ENCODE measurements around the gene PLA2G6. TPM values are rescaled to one million over a fixed set of nuclear protein-coding genes. Genes with fewer than 3 reads are reported as not detected.

PLA2G6 gene
- total RNA-seq, 1 donor, result 12.3 TPM

DNA sequence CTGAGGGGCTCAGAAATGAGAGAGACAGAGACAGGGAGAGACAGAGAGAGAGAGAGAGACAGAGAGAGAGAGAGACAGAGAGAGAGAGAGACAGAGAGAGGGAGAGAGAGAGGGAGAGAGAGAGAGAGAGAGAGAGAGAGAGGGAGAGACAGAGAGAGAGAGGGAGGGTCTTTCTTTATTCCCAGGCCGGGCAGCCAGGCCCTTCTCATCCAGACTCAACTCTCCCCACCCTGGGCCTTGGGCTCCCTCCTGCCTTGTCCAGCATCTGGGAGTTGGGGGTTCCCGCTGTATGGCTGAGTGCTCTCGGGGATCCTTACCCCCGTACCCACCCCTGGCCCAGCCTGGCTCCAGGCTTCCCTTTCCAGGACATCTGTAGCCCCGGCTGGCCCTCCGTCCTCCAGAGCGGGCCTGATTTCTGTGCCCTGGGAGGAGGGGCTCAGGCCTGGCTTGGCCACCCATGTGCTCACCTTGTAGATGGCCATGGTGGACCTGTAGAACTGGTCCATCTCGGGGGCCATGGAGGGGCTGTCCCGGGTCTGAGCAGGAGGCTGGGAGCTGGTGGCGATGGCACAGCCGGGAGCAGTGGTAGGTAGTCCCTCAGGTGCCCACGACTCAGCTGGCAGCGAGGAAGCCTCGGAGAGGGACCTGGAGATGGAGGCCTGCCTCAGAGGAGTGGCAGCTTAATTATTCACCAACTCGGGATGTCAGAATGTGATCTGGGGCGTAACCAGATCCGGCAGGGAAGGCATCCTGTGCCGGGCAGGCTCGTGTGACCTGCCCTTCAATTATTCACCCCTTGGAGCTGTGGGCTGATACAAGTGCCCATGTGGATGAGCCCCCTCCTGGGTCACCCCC is 71.4 kb downstream of the PLA2G6 start, which contains the start of gene BAIAP2L2:
Gene BAIAP2L2, minus strand, starts transcription at position 677 of the 855 bp plus-strand sequence. Its CDS starts 159 bp downstream, at position 518.
- DNase-seq (ENCODE audit: low read depth), result no peak
- no peak within 1 kb of the TSS for H3K4me3 ChIP-seq (ENCODE audit: low read depth, low read length)
- TF ChIP-seq, protein P1, sequence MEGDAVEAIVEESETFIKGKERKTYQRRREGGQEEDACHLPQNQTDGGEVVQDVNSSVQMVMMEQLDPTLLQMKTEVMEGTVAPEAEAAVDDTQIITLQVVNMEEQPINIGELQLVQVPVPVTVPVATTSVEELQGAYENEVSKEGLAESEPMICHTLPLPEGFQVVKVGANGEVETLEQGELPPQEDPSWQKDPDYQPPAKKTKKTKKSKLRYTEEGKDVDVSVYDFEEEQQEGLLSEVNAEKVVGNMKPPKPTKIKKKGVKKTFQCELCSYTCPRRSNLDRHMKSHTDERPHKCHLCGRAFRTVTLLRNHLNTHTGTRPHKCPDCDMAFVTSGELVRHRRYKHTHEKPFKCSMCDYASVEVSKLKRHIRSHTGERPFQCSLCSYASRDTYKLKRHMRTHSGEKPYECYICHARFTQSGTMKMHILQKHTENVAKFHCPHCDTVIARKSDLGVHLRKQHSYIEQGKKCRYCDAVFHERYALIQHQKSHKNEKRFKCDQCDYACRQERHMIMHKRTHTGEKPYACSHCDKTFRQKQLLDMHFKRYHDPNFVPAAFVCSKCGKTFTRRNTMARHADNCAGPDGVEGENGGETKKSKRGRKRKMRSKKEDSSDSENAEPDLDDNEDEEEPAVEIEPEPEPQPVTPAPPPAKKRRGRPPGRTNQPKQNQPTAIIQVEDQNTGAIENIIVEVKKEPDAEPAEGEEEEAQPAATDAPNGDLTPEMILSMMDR (IDR thresholded peaks at IDR 0.05; ENCODE audit: insufficient read depth, low read length), result no peak

DNA sequence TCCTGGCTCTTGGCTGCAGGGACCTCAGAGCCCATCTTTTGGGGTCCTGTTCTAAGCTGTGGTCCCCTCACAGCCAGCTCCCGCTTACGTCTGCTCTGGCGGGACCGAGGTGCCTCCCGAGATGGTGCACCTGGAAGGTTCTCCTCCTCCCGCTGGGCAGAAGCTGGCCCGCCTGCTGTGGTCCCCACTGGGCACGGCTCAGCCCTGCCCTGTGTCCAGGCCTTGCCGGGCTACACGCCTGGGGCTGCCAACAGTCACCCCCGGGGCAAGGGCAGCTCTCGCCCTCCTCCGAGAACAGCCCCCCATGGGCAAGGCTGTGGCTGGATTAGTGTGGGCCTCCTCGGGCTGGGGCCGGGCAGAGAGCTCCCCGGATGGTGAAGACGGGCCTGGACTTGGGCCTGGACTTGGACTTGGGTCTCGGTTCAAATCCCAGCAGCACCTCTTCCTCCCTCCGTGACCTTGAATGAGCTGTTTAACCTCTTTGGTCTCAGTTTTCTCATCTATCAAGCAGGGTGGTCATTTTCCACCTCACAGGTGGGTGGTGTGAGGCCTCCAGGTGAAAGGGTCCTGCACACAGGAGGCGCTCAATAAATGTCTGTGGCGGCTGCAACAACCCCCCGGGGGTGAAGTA is 72.1 kb downstream of the PLA2G6 start:
- TF ChIP-seq, protein P1 (IDR thresholded peaks at IDR 0.05; ENCODE audit: insufficient read depth, low read length), result no peak
- H3K4me3 ChIP-seq (ENCODE audit: low read depth, low read length), result no peak overlapping the region
- no peak for DNase-seq (ENCODE audit: low read depth)

DNA sequence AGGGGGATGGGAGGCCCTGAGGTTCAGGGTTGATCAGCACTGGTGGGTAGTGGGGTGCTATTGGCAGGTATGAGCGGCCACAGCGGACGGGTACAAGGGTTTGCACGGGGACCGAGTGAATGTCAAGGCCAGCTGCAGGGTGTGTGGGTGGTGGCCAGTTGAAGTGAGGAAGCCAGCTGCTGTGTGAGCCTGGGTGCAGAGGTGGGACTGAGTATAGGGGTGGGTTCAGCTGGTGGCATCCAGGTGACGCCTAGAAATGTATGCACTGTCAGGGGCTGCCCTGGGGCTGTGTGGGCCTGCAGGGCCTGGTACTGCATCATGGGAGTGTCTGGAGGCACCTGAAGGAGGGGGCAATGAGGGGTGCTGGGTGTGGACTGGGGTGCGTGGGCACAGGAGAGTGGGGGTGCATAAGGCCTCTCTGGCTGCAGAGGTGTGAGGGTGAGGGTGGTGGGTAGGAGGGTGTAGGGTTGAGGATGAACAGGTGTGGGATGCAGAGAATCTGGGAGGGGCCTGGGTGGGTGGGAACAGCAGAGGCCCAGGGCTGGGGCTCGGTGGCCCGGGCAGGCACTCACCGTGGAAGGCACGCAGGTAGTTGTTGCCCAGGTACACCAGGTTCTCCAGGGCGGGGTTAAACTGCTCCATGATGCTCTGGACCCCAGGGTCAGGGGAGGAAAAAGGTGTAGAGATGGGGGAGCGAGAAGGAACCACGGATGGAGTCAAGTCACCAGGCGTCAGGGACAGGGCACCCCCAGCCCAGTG is 72.9 kb downstream of the PLA2G6 start:
- H3K4me3 ChIP-seq (ENCODE audit: low read depth, low read length), result no peak overlapping the region
- no peak for DNase-seq (ENCODE audit: low read depth)
- TF ChIP-seq, protein P1 (IDR thresholded peaks at IDR 0.05; ENCODE audit: insufficient read depth, low read length), result no peak

DNA sequence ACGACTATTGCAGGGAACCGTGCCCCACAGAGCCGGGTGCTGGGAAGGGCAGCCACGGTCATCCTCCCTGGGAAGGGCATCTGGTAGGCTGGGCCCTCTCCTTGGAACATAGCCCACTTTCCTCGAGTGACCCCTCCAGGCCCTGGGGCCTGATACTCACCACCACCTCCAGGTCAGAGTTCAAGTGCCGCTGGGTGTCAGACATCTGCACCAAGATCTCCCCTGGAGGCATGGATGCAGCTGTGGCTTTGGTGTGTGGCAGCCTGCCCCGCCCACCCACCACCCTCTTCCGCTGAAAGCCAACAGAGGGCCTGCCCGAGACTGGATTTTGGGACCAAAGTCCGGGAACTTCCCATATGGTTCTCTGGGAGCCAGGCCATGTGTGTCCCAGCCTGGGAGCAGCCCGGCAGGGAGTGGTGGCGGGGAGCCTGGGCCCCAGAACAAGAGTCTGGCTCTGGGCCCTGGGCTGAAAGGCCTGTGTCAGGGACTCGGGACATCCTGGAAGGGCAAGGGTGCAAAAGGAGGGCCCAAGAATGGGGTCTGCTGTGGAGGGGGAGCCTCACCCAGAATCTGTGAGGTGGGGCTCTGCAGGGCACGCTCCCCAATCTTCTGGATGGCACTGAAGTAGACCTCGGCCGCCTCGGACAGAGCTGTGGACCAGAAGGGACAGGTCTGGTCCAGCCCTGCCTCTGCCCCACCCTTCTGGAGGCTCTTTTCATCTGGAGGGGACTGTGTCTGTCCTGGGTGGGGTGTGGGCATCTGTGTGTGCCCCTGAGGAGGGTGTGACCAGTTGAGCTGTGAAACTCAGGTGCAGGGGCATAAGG is 73.7 kb downstream of the PLA2G6 start:
- TF ChIP-seq, protein P1 (IDR thresholded peaks at IDR 0.05; ENCODE audit: insufficient read depth, low read length), result no peak
- H3K4me3 ChIP-seq (ENCODE audit: low read depth, low read length), result no peak overlapping the region
- DNase-seq (ENCODE audit: low read depth), result no peak

DNA sequence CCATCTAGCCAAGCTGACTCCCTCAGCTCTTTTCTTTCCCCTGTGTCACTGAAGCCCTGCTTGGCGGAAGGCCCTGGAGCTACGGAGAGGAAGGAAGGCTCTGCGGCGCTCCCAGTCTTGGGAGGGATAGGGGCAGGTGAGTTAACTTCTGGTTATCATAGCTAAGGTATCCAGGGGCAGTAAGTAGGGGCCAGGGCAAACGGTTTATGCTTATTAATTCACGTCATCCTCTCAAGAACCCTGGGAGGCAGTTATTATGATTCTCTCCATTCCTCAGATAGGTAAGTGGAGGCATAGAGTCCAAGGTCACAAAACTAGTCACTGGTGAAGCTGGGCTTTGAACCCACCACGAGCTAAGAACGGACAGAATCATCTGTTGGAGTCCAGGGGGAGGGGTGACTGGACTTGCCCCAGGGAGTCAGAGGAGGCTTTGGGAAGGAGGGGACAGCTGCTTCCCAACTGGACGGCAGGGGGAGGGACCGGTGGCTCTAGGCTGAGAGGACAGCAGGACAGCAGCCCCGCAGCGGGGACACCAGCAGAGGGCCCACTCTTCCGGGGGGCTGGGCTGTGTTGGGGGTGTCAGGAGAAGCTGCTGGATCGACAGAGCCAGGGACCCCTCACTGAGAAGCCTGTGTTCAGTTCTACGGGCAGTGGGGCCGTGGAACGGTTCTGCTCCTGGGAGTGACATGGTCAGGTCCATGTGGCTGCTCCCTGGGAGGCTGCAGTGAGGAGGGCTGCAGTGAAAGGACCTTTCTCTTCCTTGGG is 74.6 kb downstream of the PLA2G6 start:
- no peak overlapping the region for H3K4me3 ChIP-seq (ENCODE audit: low read depth, low read length)
- TF ChIP-seq, protein P1 (IDR thresholded peaks at IDR 0.05; ENCODE audit: insufficient read depth, low read length), result no peak
- no peak for DNase-seq (ENCODE audit: low read depth)
